Measurements from ENCODE around the gene HDAC9. TPM values are rescaled to one million over a fixed set of nuclear protein-coding genes. Genes with fewer than 3 reads are reported as not detected.

Gene HDAC9
- total RNA-seq, 4 donors from 2014 or later: 10.3 to 48.4 (median 12.2) TPM

DNA sequence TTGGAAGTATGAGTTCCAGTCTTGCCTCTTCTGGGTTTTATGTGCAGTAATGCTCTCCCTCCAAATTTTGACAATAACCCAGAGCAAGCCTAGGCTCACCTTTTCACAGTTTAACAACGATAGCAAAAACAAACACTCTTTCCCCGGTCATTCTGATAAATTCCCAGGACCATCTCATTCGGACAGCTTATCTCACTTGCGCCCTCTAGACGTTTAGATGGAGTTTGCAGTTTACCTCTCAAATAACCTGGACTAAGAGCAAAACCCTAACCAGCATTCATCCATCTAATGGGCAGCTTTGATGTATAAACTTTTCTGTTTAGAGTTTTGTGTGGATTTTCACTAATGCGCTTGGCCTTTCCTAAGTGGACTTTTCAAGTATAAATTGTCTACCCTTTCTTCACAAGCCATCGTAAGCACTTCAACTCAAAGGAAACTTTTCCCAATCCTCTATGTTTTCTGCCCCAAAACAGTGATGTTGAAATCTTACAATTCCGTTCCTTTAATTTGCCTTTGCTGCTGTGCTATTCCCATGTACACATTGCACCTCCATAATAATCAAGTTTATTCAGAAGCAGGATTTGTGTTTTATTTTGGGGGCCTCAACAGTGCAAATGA lies 114.9 kb downstream of the HDAC9 start:
- H3K4me1 ChIP-seq: no peaks in the 10 kb centered on the region

GRCh38 chr7:18614841-18615240 lies 119.3 kb downstream of the HDAC9 start:
- H3K4me3 ChIP-seq: no peak overlapping the region
- H3K4me1 ChIP-seq: no peaks in the 10 kb centered on the region
- H3K9me3 ChIP-seq: no peaks in the 10 kb centered on the region
- no peaks in the 10 kb centered on the region for H3K36me3 ChIP-seq
- DNase-seq (ENCODE audit: low spot score in 2 of 2): no peak
- H3K27ac ChIP-seq: no peak overlapping the region
- H3K27me3 ChIP-seq: no peaks in the 10 kb centered on the region
- TF ChIP-seq, protein P1, sequence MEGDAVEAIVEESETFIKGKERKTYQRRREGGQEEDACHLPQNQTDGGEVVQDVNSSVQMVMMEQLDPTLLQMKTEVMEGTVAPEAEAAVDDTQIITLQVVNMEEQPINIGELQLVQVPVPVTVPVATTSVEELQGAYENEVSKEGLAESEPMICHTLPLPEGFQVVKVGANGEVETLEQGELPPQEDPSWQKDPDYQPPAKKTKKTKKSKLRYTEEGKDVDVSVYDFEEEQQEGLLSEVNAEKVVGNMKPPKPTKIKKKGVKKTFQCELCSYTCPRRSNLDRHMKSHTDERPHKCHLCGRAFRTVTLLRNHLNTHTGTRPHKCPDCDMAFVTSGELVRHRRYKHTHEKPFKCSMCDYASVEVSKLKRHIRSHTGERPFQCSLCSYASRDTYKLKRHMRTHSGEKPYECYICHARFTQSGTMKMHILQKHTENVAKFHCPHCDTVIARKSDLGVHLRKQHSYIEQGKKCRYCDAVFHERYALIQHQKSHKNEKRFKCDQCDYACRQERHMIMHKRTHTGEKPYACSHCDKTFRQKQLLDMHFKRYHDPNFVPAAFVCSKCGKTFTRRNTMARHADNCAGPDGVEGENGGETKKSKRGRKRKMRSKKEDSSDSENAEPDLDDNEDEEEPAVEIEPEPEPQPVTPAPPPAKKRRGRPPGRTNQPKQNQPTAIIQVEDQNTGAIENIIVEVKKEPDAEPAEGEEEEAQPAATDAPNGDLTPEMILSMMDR (IDR thresholded peaks at IDR 0.05): no peak
- TF ChIP-seq POLR2A (IDR thresholded peaks at IDR 0.05) (no peak), EP300 (IDR thresholded peaks at IDR 0.05) (no peak)

More for the DNA sequence above, 114.9 kb downstream of the HDAC9 start:
- TF ChIP-seq, protein P1 (IDR thresholded peaks at IDR 0.05): peak in 3 of 5 experiments; percentile 21 to 34 (median 25)
- no peak for TF ChIP-seq EP300 (IDR thresholded peaks at IDR 0.05)
- Histone ChIP-seq H3K4me3 (no peak overlapping the region), H3K27ac (no peak overlapping the region), H3K36me3 (peaks cover 0 to 6% (median 0%) of the 10 kb centered on the region in 3 donors), H3K27me3 (no peaks in the 10 kb centered on the region), H3K9me3 (peaks cover 0 to 7% (median 0%) of the 10 kb centered on the region in 4 donors)
- peak in 1 of 2 donors; percentile 41 for DNase-seq (ENCODE audit: low spot score in 2 of 2)
- 56 to 63% methylated on average over 8 of the region's 8 CpGs for WGBS, 2 donors

DNA sequence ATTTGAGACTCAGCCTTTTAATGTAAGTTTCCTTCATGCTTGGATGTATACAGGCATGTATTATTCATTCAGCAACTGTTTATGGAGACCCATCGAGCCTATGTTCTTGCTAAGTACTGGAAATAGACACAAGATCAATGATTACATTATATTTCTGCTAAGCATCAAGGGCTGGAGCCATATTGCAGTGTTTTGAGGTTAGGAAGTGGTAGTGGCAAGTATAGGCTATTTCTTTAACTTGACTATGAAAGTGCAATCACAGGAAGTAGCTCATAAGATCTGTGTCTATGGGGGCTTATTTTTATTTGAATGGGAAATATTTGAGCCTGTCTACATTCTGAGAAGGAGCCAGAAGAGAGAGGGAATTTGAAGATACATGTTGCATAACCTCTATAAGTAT lies 123.8 kb downstream of the HDAC9 start:
- Histone ChIP-seq H3K27ac (no peak overlapping the region), H3K4me1 (no peaks in the 10 kb centered on the region), H3K36me3 (no peaks in the 10 kb centered on the region), H3K27me3 (no peaks in the 10 kb centered on the region), H3K4me3 (no peak overlapping the region), H3K9me3 (no peaks in the 10 kb centered on the region)
- DNase-seq (ENCODE audit: low spot score in 2 of 2): no peak
- WGBS, 2 donors: 15 to 44% methylated on average over 1 of the region's 1 CpG
- no peak for TF ChIP-seq EP300 (IDR thresholded peaks at IDR 0.05)
- no peak for TF ChIP-seq POLR2A (IDR thresholded peaks at IDR 0.05)
- TF ChIP-seq, protein P1 (IDR thresholded peaks at IDR 0.05): no peak

DNA sequence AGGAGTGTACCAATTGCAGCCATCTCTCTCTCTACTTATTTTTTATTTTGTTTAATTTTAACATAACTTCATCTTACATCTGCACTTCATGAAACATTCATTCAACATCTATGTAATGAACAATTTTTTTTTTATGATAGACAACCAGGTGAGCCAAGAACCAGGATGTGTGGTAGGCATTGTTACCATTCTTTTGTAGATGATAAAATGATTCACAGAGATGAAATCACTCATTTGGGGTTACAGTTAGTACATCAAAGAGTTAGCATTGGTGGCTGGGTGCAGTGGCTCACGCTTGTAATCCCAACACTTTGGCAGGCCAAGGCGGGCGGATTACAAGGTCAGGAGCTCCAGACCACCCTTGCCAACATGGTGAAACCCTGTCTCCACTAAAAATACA lies 127.8 kb downstream of the HDAC9 start:
- DNase-seq (ENCODE audit: low spot score in 2 of 2): no peak
- TF ChIP-seq POLR2A (IDR thresholded peaks at IDR 0.05) (no peak), EP300 (IDR thresholded peaks at IDR 0.05) (no peak)
- TF ChIP-seq, protein P1 (IDR thresholded peaks at IDR 0.05): no peak
- no peaks in the 10 kb centered on the region for H3K36me3 ChIP-seq
- WGBS, 2 donors: 96 to 100% methylated on average over 3 of the region's 3 CpGs
- no peaks in the 10 kb centered on the region for H3K27me3 ChIP-seq
- no peak overlapping the region for H3K4me3 ChIP-seq
- H3K9me3 ChIP-seq: no peaks in the 10 kb centered on the region
- H3K4me1 ChIP-seq: no peaks in the 10 kb centered on the region
- H3K27ac ChIP-seq: no peak overlapping the region

DNA sequence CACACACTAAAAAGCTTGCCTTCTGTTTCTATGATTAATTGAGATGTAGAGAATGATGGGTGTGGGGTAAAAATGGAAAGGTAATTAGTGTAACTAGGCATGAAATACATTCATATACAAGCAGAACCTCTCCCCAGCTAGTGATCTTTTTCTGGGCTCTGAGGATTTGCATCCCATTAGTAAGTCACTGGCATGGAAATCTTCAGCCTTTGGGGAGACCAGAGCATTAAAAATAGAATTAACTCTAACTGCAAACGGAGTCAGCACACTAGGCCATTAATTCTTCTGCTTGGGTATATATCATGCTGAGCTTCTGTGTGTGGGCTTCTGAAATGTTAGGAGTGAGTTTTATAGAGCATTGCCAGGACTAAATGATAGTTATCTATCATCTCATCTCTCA lies 128.9 kb downstream of the HDAC9 start:
- Histone ChIP-seq H3K27ac (no peak overlapping the region), H3K36me3 (no peaks in the 10 kb centered on the region), H3K4me1 (no peaks in the 10 kb centered on the region), H3K9me3 (no peaks in the 10 kb centered on the region), H3K4me3 (no peak overlapping the region), H3K27me3 (no peaks in the 10 kb centered on the region)
- no peak for DNase-seq (ENCODE audit: low spot score in 2 of 2)
- TF ChIP-seq POLR2A (IDR thresholded peaks at IDR 0.05) (no peak), EP300 (IDR thresholded peaks at IDR 0.05) (no peak)
- TF ChIP-seq, protein P1 (IDR thresholded peaks at IDR 0.05): no peak
- WGBS, 2 donors: 29 to 52% methylated on average over 1 of the region's 1 CpG
